ENCODE data around the gene AQP1. TPM values are rescaled to one million over a fixed set of nuclear protein-coding genes. Genes with fewer than 3 reads are reported as not detected.

AQP1 gene
- total RNA-seq, 2 donors from 2014 or later, result 33.9 to 47.4 TPM

- Histone ChIP-seq H3K27ac (no peak overlapping the region), H3K27me3 (no peaks in the 10 kb centered on the region), H3K36me3 (no peaks in the 10 kb centered on the region), H3K9ac (ENCODE audit: low read depth in 2 of 2, low read length in 2 of 2) (no peak overlapping the region), H3K4me3 (no peak overlapping the region), H3K9me3 (no peaks in the 10 kb centered on the region), H3K4me1 (no peaks in the 10 kb centered on the region)
- intact Hi-C loops (cut with DNase I), result no loop called here
- DNase-seq, result no peak
- no peak for TF ChIP-seq CTCF (IDR thresholded peaks at IDR 0.05)
These were observed 33.7 kb upstream of the AQP1 start for GRCh38 chr7:30877993-30878392.

GRCh38 chr7:30879139-30880124, 32.2 kb upstream of the AQP1 start:
- no peaks in the 10 kb centered on the region for H3K4me1 ChIP-seq
- no peaks in the 10 kb centered on the region for H3K9me3 ChIP-seq
- intact Hi-C loops (cut with DNase I), result no loop called here
- TF ChIP-seq CTCF (IDR thresholded peaks at IDR 0.05), result no peak
- H3K36me3 ChIP-seq, result no peaks in the 10 kb centered on the region
- no peak overlapping the region for H3K27ac ChIP-seq
- no peak overlapping the region for H3K4me3 ChIP-seq
- H3K27me3 ChIP-seq, result no peaks in the 10 kb centered on the region
- no peak for DNase-seq
- no peak overlapping the region for H3K9ac ChIP-seq (ENCODE audit: low read depth in 2 of 2, low read length in 2 of 2)

GRCh38 chr7:30880125-30880720, 31.4 kb upstream of the AQP1 start:
- Histone ChIP-seq H3K9me3 (no peaks in the 10 kb centered on the region), H3K9ac (ENCODE audit: low read depth in 2 of 2, low read length in 2 of 2) (no peak overlapping the region), H3K36me3 (no peaks in the 10 kb centered on the region), H3K4me1 (no peaks in the 10 kb centered on the region), H3K27me3 (no peaks in the 10 kb centered on the region), H3K27ac (no peak overlapping the region), H3K4me3 (no peak overlapping the region)
- no peak for TF ChIP-seq CTCF (IDR thresholded peaks at IDR 0.05)
- DNase-seq, result no peak
- intact Hi-C loops (cut with DNase I), result no loop called here

GRCh38 chr7:30880941-30881340, 30.7 kb upstream of the AQP1 start:
- no peaks in the 10 kb centered on the region for H3K27me3 ChIP-seq
- no peaks in the 10 kb centered on the region for H3K9me3 ChIP-seq
- no peak for DNase-seq
- no peak for TF ChIP-seq CTCF (IDR thresholded peaks at IDR 0.05)
- intact Hi-C loops (cut with DNase I), result no loop called here
- H3K27ac ChIP-seq, result no peak overlapping the region
- no peaks in the 10 kb centered on the region for H3K36me3 ChIP-seq
- H3K4me1 ChIP-seq, result no peaks in the 10 kb centered on the region
- H3K4me3 ChIP-seq, result no peak overlapping the region
- H3K9ac ChIP-seq (ENCODE audit: low read depth in 2 of 2, low read length in 2 of 2), result no peak overlapping the region

GRCh38 chr7:30881448-30881847, 30.2 kb upstream of the AQP1 start:
- H3K4me3 ChIP-seq, result no peak overlapping the region
- no peak overlapping the region for H3K27ac ChIP-seq
- TF ChIP-seq CTCF (IDR thresholded peaks at IDR 0.05), result no peak
- H3K27me3 ChIP-seq, result no peaks in the 10 kb centered on the region
- H3K4me1 ChIP-seq, result no peaks in the 10 kb centered on the region
- no peak overlapping the region for H3K9ac ChIP-seq (ENCODE audit: low read depth in 2 of 2, low read length in 2 of 2)
- H3K36me3 ChIP-seq, result no peaks in the 10 kb centered on the region
- intact Hi-C loops (cut with DNase I), result no loop called here
- DNase-seq, result no peak
- no peaks in the 10 kb centered on the region for H3K9me3 ChIP-seq
